GM12878 (cell line): ENCODE measurements around the gene SIX5. TPM values are rescaled to one million over a fixed set of nuclear protein-coding genes. Genes with fewer than 3 reads are reported as not detected.
A peak's percentile ranks its signal among the peaks of the same experiment; 100 is the strongest.

Source experiments
- BMI1 ChIP-seq: fragments of 450-650 bp; IDR thresholded peaks from 2 replicates; pipeline ENCODE4 v1.6.1; 2016; ENCODE audit warnings: mild to moderate bottlenecking, moderate library complexity, borderline replicate concordance
- CREM ChIP-seq: IDR thresholded peaks from 2 replicates; pipeline ENCODE4 v1.6.1; 2014; ENCODE audit warnings: antibody characterized with exemption, low read depth
- E4F1 ChIP-seq: fragments of 450-650 bp; IDR thresholded peaks from 2 replicates; pipeline ENCODE4 v1.6.1; 2018; ENCODE audit warnings: borderline replicate concordance, mild to moderate bottlenecking; ENCODE audit not compliant: partially characterized antibody
- ELK1 ChIP-seq: IDR thresholded peaks from 2 replicates; pipeline ENCODE4 v1.6.1; 2012; ENCODE audit warnings: low read depth, low read length, improper control_type of control experiment
- ESRRA ChIP-seq: IDR thresholded peaks from 2 replicates; pipeline ENCODE4 v1.6.1; 2012; ENCODE audit warnings: mild to moderate bottlenecking, low read length, improper control_type of control experiment
- FOXM1 ChIP-seq: IDR thresholded peaks from 2 replicates; pipeline ENCODE4 v1.6.1; 2012; ENCODE audit warnings: low read depth, mild to moderate bottlenecking, inconsistent platforms, low read length, moderate library complexity
- HDGF ChIP-seq: fragments of 450-650 bp; IDR thresholded peaks from 2 replicates; pipeline ENCODE4 v1.6.1; 2016; ENCODE audit warnings: antibody characterized with exemption
- KAT2A ChIP-seq: conservative IDR thresholded peaks from 2 replicates; pipeline ENCODE4 v1.6.1; 2011; ENCODE audit warnings: low read depth, low read length; ENCODE audit not compliant: control insufficient read depth
- MAX ChIP-seq: IDR thresholded peaks from 2 replicates; pipeline ENCODE4 v1.6.1; 2012; ENCODE audit warnings: low read depth, low read length, improper control_type of control experiment
- PAX5 ChIP-seq: IDR thresholded peaks from 2 replicates; pipeline ENCODE4 v1.6.1; 2011; ENCODE audit warnings: low read depth, low read length, borderline replicate concordance
- POLR2AphosphoS5 ChIP-seq: IDR thresholded peaks from 2 replicates; pipeline ENCODE4 v1.6.1; 2011; ENCODE audit warnings: mild to moderate bottlenecking, low read length, inconsistent platforms
- POU2F2 ChIP-seq: IDR thresholded peaks from 3 replicates; pipeline ENCODE4 v1.6.1; 2011; ENCODE audit warnings: low read depth, mild to moderate bottlenecking, low read length, borderline replicate concordance
- RB1 ChIP-seq: fragments of 450-650 bp; formaldehyde crosslinking; IDR thresholded peaks from 2 replicates; pipeline ENCODE4 v1.6.1; 2017; ENCODE audit warnings: mild to moderate bottlenecking, borderline replicate concordance
- REST ChIP-seq: IDR thresholded peaks from 2 replicates; pipeline ENCODE4 v1.6.1; 2012; ENCODE audit warnings: mild to moderate bottlenecking, low read depth, low read length
- STAT1 ChIP-seq: fragments of 450-650 bp; conservative IDR thresholded peaks from 2 replicates; pipeline ENCODE4 v1.6.1; 2014; ENCODE audit warnings: antibody characterized with exemption, mild to moderate bottlenecking
- TCF12 ChIP-seq: IDR thresholded peaks from 2 replicates; pipeline ENCODE4 v1.6.1; 2011; ENCODE audit warnings: low read depth, mild to moderate bottlenecking, low read length
- YY1 ChIP-seq: IDR thresholded peaks from 2 replicates; pipeline ENCODE4 v1.6.1; 2011; ENCODE audit warnings: low read depth, mild to moderate bottlenecking, low read length
- ZNF592 ChIP-seq: fragments of 450-650 bp; IDR thresholded peaks from 2 replicates; pipeline ENCODE4 v1.6.1; 2017; ENCODE audit warnings: mild to moderate bottlenecking, moderate library complexity
- polyA plus RNA-seq, 11 experiments: library from polyadenylated mRNA; depleted of rRNA in 4 of 11; unstranded in 6 of 11; stranded (reverse) in 5 of 11; fragments of >200 nt; fragmentation: Nextera tagmentation in 4 of 11; fragmentation: Illumina TruSeq in 1 of 11; extraction: Ambion mirVana in 4 of 11; extraction: Trizol in 1 of 11; gene quantifications; 1 replicate in 1 of 11; 2 replicates in 10 of 11; pipeline versions ENCODE4 v1.2.1 to v1.2.3, GENCODE V29; 2011 to 2016; ENCODE audit warnings: inconsistent platforms in 2 of 11, missing spikeins in 2 of 11, low read depth in 1 of 11
- total RNA-seq, 4 experiments: library from RNA; depleted of rRNA in 3 of 4; stranded (reverse); fragments of >200 nt in 3 of 4; fragmentation: Illumina TruSeq in 1 of 4; extraction: Trizol in 1 of 4; gene quantifications; 2 replicates each; pipeline versions ENCODE4 v1.2.1 to v1.2.3, GENCODE V29; 2013 to 2021

The SIX5 gene
- total and polyA plus RNA-seq, 10 of the 15 experiments (the other 5 are each of a cell fraction or from before 2014, with no cell fraction given), result 1.9 to 10.5 (median 3.0) TPM; not detected in 2

GRCh38 chr19:45817010-45817724 is 48.1 kb upstream of the SIX5 start (continued):
- TF ChIP-seq KAT2A, result no peak
- TF ChIP-seq ESRRA, result peak; percentile 54; the same call in 1 of the 2 replicates
- TF ChIP-seq PAX5, result no peak
- peak; percentile 57; the same call in 1 of the 2 replicates for TF ChIP-seq RB1
- peak; percentile 72 for TF ChIP-seq FOXM1
- peak; percentile 87; the same call in 1 of the 2 replicates for TF ChIP-seq MAX
- TF ChIP-seq TCF12, result peak; percentile 43; the same call in 1 of the 2 replicates
- TF ChIP-seq POU2F2, result peak; percentile 57; the same call in 1 of the 3 replicates
- no peak for TF ChIP-seq REST
- TF ChIP-seq YY1, result peak; percentile 80
- TF ChIP-seq ZNF592, result peak; percentile 73; the same call in 1 of the 2 replicates
- peak; percentile 52 for TF ChIP-seq POLR2AphosphoS5
- peak; percentile 34; the same call in 1 of the 2 replicates for TF ChIP-seq CREM
- TF ChIP-seq ELK1, result no peak; the same call in 1 of the 2 replicates
- TF ChIP-seq HDGF, result peak; percentile 70; the same call in 1 of the 2 replicates
- TF ChIP-seq BMI1, result no peak
- no peak for TF ChIP-seq E4F1
- TF ChIP-seq STAT1, result 0 out of 2 replicates have a peak, but pooled peaks have one; percentile 42
